HCT116 (cell line): ENCODE data around the gene TPST1. TPM values are rescaled to one million over a fixed set of nuclear protein-coding genes. Genes with fewer than 3 reads are reported as not detected.
"Not testable (repeated sequence)": the region's sequence is repeated elsewhere in the genome, so short reads cannot be mapped to it uniquely, and the experiment has no call there.

Experiments used
- ATAC-seq: fragments of 200-7000 bp; cut with Tn5 transposase; 2 replicates; pipeline ENCODE4 v1.9.1; 2020; ENCODE audit warnings: mild to moderate bottlenecking, moderate library complexity
- BruUV-seq: library from RNA; stranded (reverse); fragments of 400-500 nt; replicated peaks from 2 replicates; lab custom pipeline; 2021; lab: Mats Ljungman, UMichigan
- CTCF ChIA-PET: fragments of 300-600 bp; sonication (Branson Sonifier 250); formaldehyde crosslinking; loops from one replicate; lab custom pipeline; 2021; ENCODE audit warnings: antibody characterized with exemption; lab: Charles Lee
- POLR2A ChIA-PET: fragments of 300-600, 350-600 bp; sonication (Branson Sonifier 250); formaldehyde crosslinking; loops from one replicate; lab custom pipeline; 2021; ENCODE audit warnings: antibody characterized with exemption; lab: Charles Lee
- RAD21 ChIA-PET, 2 experiments: fragments of 300-600 bp; sonication (Branson Sonifier 250); formaldehyde crosslinking; loops; one replicate each; lab custom pipeline; 2023; ENCODE audit warnings: low total read pairs in 2 of 2; ENCODE audit not compliant: uncharacterized antibody in 2 of 2, unreplicated experiment in 2 of 2, low non-redundant PET in 1 of 2; lab: Charles Lee
- DNase-seq: peaks from one replicate; pipeline ENCODE4 v3.0.0-alpha.2; 2010; ENCODE audit warnings: low read depth, low spot score
- H2AFZ ChIP-seq: fragments of 200-600 bp; shearing (Covaris generic), sonication (generic); 2 replicates; pipeline ENCODE4 v1.6.1; 2017; ENCODE audit warnings: low read depth, mixed run types, mixed read lengths, antibody characterized with exemption, low read length; ENCODE audit not compliant: poor library complexity, severe bottlenecking
- H3K27ac ChIP-seq: 2 replicates; pipeline ENCODE4 v1.5.1; 2012; ENCODE audit warnings: low read depth, low read length
- H3K27me3 ChIP-seq: fragments of 200-600 bp; sonication (generic); 2 replicates; pipeline ENCODE4 v1.6.1; 2016; ENCODE audit warnings: mixed run types, low read length, mixed read lengths; ENCODE audit not compliant: insufficient read depth
- H3K36me3 ChIP-seq, 2 experiments: fragments of 200-500 bp in 1 of 2; fragments of 200-600 bp in 1 of 2; sonication (Bioruptor generic) in 1 of 2; sonication (generic) in 1 of 2; 2 replicates each; pipeline versions ENCODE4 v1.5.1 to v1.6.1; 2014 to 2016; ENCODE audit warnings: low read length in 2 of 2, inconsistent platforms in 1 of 2, mixed read lengths in 1 of 2, mixed run types in 1 of 2; ENCODE audit not compliant: insufficient read depth in 2 of 2, control insufficient read depth in 1 of 2
- H3K4me1 ChIP-seq, 2 experiments: fragments of 200-600 bp in 1 of 2; sonication (generic) in 1 of 2; 2 replicates each; pipeline versions ENCODE4 v1.5.1 to v1.6.1; 2012 to 2017; ENCODE audit warnings: low read length in 2 of 2, inconsistent platforms in 1 of 2, mild to moderate bottlenecking in 1 of 2, mixed read lengths in 1 of 2, mixed run types in 1 of 2, moderate library complexity in 1 of 2; ENCODE audit not compliant: insufficient read depth in 2 of 2, control insufficient read depth in 1 of 2
- H3K4me2 ChIP-seq: fragments of 200-600 bp; sonication (generic); 2 replicates; pipeline ENCODE4 v1.6.1; 2017; ENCODE audit warnings: mixed run types, low read length, mixed read lengths
- H3K4me3 ChIP-seq, 2 experiments: fragments of 200-600 bp in 1 of 2; sonication (generic) in 1 of 2; replicated peaks in 1 of 2; 2 replicates each; pipeline ENCODE4 v1.5.1; 2011 to 2016; ENCODE audit warnings: low read length in 2 of 2, control low read depth in 1 of 2, low read depth in 1 of 2, mild to moderate bottlenecking in 1 of 2, mixed read lengths in 1 of 2, mixed run types in 1 of 2
- H3K79me2 ChIP-seq: fragments of 200-600 bp; sonication (generic); 2 replicates; pipeline ENCODE4 v1.6.1; 2017; ENCODE audit warnings: mild to moderate bottlenecking, mixed run types, low read length, moderate library complexity, mixed read lengths; ENCODE audit not compliant: insufficient read depth
- H3K9ac ChIP-seq: fragments of 200-600 bp; sonication (generic); 2 replicates; pipeline ENCODE4 v1.6.1; 2016; ENCODE audit warnings: low read length, mixed read lengths
- H3K9me2 ChIP-seq: fragments of 200-600 bp; sonication (generic), shearing (Covaris generic); 2 replicates; pipeline ENCODE4 v1.6.1; 2017; ENCODE audit warnings: mixed run types, mild to moderate bottlenecking, moderate library complexity; ENCODE audit not compliant: insufficient read depth
- H3K9me3 ChIP-seq, 2 experiments: fragments of 200-500 bp in 1 of 2; fragments of 200-600 bp in 1 of 2; sonication (Bioruptor generic) in 1 of 2; sonication (generic) in 1 of 2; 2 replicates each; pipeline ENCODE4 v1.6.1; 2014 to 2017; ENCODE audit warnings: low read length in 2 of 2, mixed read lengths in 2 of 2, inconsistent platforms in 1 of 2, low read depth in 1 of 2, mild to moderate bottlenecking in 1 of 2, mixed run types in 1 of 2, moderate library complexity in 1 of 2; ENCODE audit not compliant: control insufficient read depth in 1 of 2, insufficient read depth in 1 of 2
- H4K20me1 ChIP-seq: fragments of 200-600 bp; sonication (generic), shearing (Covaris generic); 2 replicates; pipeline ENCODE4 v1.6.1; 2017; ENCODE audit warnings: mixed run types, mild to moderate bottlenecking, moderate library complexity; ENCODE audit not compliant: insufficient read depth
- CBX3 ChIP-seq: IDR thresholded peaks from 2 replicates; pipeline ENCODE4 v1.6.1; 2012; ENCODE audit warnings: low read depth
- ELF1 ChIP-seq: IDR thresholded peaks from 2 replicates; pipeline ENCODE4 v1.6.1; 2012; ENCODE audit warnings: low read depth, borderline replicate concordance
- FOSL1 ChIP-seq: IDR thresholded peaks from 2 replicates; pipeline ENCODE4 v1.6.1; 2012; ENCODE audit warnings: low read depth
- JUND ChIP-seq: IDR thresholded peaks from 2 replicates; pipeline ENCODE4 v1.6.1; 2012
- SRF ChIP-seq: IDR thresholded peaks from 2 replicates; pipeline ENCODE4 v1.6.1; 2012; ENCODE audit warnings: low read depth
- YY1 ChIP-seq: IDR thresholded peaks from 2 replicates; pipeline ENCODE4 v1.6.1; 2011; ENCODE audit warnings: low read length, low read depth, moderate library complexity, mild to moderate bottlenecking; ENCODE audit not compliant: insufficient replicate concordance; ENCODE audit errors: extremely low read depth
- ZFX ChIP-seq: fragments of 450-650 bp; IDR thresholded peaks from 2 replicates; pipeline ENCODE4 v1.6.1; 2017
- ZNF274 ChIP-seq: fragments of 200-500 bp; sonication (Bioruptor generic); IDR thresholded peaks from 2 replicates; pipeline ENCODE4 v1.6.1; 2014; ENCODE audit warnings: mild to moderate bottlenecking, low read depth, low read length, inconsistent platforms
- intact Hi-C: fragments of 100-400 bp; cut with micrococcal nuclease; formaldehyde crosslinking; loops from 2 replicates; pipeline ENCODE4 v1.10.0; 2022
- total RNA-seq: library from RNA; stranded (reverse); gene quantifications from one replicate; pipeline ENCODE4 v1.2.1, GENCODE V29; 2021; ENCODE audit not compliant: unreplicated experiment

TPST1 gene
- total RNA-seq, 1 experiment from 2014 or later: 11.4 TPM

GRCh38 chr7:66323114-66323796 is 118.1 kb downstream of the TPST1 start:
- no peaks in the 10 kb centered on the region for H3K36me3 ChIP-seq
- H3K27me3 ChIP-seq: no peaks in the 10 kb centered on the region
- no peak overlapping the region for H2AFZ ChIP-seq
- TF ChIP-seq ZNF274 (no peak), YY1 (no peak), FOSL1 (no peak), ELF1 (no peak), CBX3 (no peak), JUND (no peak), SRF (no peak), ZFX (no peak)
- TF ChIP-seq, all 23 proteins: peak for 0
- ChIA-PET POLR2A (no interaction called here), RAD21 (no interaction called here), CTCF (no interaction called here)
- Histone ChIP-seq H3K4me2 (no peak overlapping the region), H3K4me3 (no peak overlapping the region), H3K79me2 (no peaks in the 10 kb centered on the region), H3K9me2 (no peaks in the 10 kb centered on the region), H3K9ac (no peak overlapping the region), H4K20me1 (no peaks in the 10 kb centered on the region), H3K27ac (no peak overlapping the region), H3K9me3 (peaks cover 0 to 8% of the 10 kb centered on the region in 2 experiments; a peak in 1 of 4 replicates), H3K4me1 (no peaks in the 10 kb centered on the region)
- BruUV-seq: no TSS peak
- intact Hi-C loops: loop anchor here (1.0 kb wide), 1 partner anchor 10 kb away; no protein-coding TSS in a partner anchor
- ATAC-seq (no peak), DNase-seq (no peak)

DNA sequence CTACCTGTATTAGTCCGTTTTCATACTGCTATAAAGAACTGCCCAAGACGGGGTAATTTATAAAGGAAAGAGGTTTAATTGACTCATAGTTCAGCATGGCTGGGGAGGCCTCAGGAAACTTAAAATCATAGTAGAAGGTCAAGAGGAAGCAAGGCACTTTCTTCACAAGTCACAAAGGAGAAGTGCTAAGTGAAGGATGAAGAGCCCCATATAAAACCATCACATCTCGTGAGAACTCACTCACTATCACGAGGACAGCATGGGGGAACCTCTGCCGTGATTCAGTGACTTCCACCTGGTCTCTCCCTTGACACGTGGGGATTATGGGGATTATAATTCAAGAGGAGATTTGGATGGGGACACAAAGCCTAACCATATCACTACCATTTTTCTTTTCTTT is 119.9 kb downstream of the TPST1 start:
- H4K20me1 ChIP-seq, H3K4me1 ChIP-seq, intact Hi-C loops, DNase-seq, H3K27ac ChIP-seq, H3K9me3 ChIP-seq, H2AFZ ChIP-seq, H3K9ac ChIP-seq, H3K36me3 ChIP-seq, H3K4me2 ChIP-seq, POLR2A ChIA-PET, H3K79me2 ChIP-seq, H3K4me3 ChIP-seq, BruUV-seq, RAD21 ChIA-PET, CTCF ChIA-PET, H3K9me2 ChIP-seq, H3K27me3 ChIP-seq, ATAC-seq: not testable (repeated sequence)
